Osteocyte (in vitro differentiated cells): ENCODE data around the gene CPZ. TPM values are rescaled to one million over a fixed set of nuclear protein-coding genes. Genes with fewer than 3 reads are reported as not detected.

ENCODE experiments used
- DNase-seq: peaks from one replicate; pipeline ENCODE4 v3.0.0; 2021; ENCODE audit warnings: mixed read lengths; ENCODE audit not compliant: unreplicated experiment; ENCODE audit errors: extremely low spot score
- H3K27ac Mint-ChIP-seq: one replicate; pipeline ENCODE4 v1.8.0; 2021; ENCODE audit warnings: mild to moderate bottlenecking, mixed read lengths; ENCODE audit not compliant: unreplicated experiment
- H3K27me3 Mint-ChIP-seq: one replicate; pipeline ENCODE4 v1.8.0; 2021; ENCODE audit warnings: mixed read lengths; ENCODE audit not compliant: unreplicated experiment
- H3K36me3 Mint-ChIP-seq: one replicate; pipeline ENCODE4 v1.8.0; 2021; ENCODE audit warnings: mixed read lengths; ENCODE audit not compliant: unreplicated experiment
- H3K4me1 Mint-ChIP-seq: one replicate; pipeline ENCODE4 v1.8.0; 2021; ENCODE audit warnings: mixed read lengths; ENCODE audit not compliant: unreplicated experiment
- H3K4me3 Mint-ChIP-seq: one replicate; pipeline ENCODE4 v1.8.0; 2021; ENCODE audit warnings: mild to moderate bottlenecking, moderate library complexity, mixed read lengths; ENCODE audit not compliant: unreplicated experiment
- H3K9me3 Mint-ChIP-seq: one replicate; pipeline ENCODE4 v1.8.0; 2021; ENCODE audit warnings: mixed read lengths; ENCODE audit not compliant: unreplicated experiment
- CTCF ChIP-seq: fragments of 200-600 bp; sonication (generic); IDR thresholded peaks from 2 replicates; pipeline ENCODE4 v1.5.0; 2021; ENCODE audit warnings: antibody characterized with exemption, mild to moderate bottlenecking, moderate library complexity
- total RNA-seq: library from RNA; stranded (reverse); gene quantifications from 2 replicates; pipeline ENCODE4 v1.2.1, GENCODE V29; 2021

CPZ gene
- total RNA-seq, 1 donor from 2014 or later = 10.7 TPM

GRCh38 chr4:8577046-8577445 lies 15.5 kb upstream of the CPZ start:
- Mint-ChIP-seq H3K9me3 (no peaks in the 10 kb centered on the region), H3K27ac (no peak overlapping the region), H3K4me1 (peaks cover 5% of the 10 kb centered on the region), H3K27me3 (peaks cover 28% of the 10 kb centered on the region), H3K4me3 (no peak overlapping the region), H3K36me3 (no peaks in the 10 kb centered on the region)
- no peak for DNase-seq
- no peak for TF ChIP-seq CTCF

- H3K27ac Mint-ChIP-seq = no peak overlapping the region
- no peak overlapping the region for H3K4me3 Mint-ChIP-seq
- DNase-seq = no peak
Measured at GRCh38 chr4:8577972-8578371, 14.6 kb upstream of the CPZ start.

GRCh38 chr4:8578717-8579116 lies 13.8 kb upstream of the CPZ start:
- Mint-ChIP-seq H3K27me3 (peaks cover 34% of the 10 kb centered on the region), H3K36me3 (no peaks in the 10 kb centered on the region), H3K4me3 (no peak overlapping the region)

More at GRCh38 chr4:8577972-8578371, 14.6 kb upstream of the CPZ start:
- H3K27me3 Mint-ChIP-seq = peaks cover 34% of the 10 kb centered on the region
- H3K36me3 Mint-ChIP-seq = no peaks in the 10 kb centered on the region
- no peak for TF ChIP-seq CTCF
- H3K4me1 Mint-ChIP-seq = peaks cover 5% of the 10 kb centered on the region
- no peaks in the 10 kb centered on the region for H3K9me3 Mint-ChIP-seq

GRCh38 chr4:8579526-8580320 lies 12.8 kb upstream of the CPZ start:
- H3K4me3 Mint-ChIP-seq = no peak overlapping the region
- peaks cover 43% of the 10 kb centered on the region for H3K27me3 Mint-ChIP-seq
- TF ChIP-seq CTCF = no peak
- no peaks in the 10 kb centered on the region for H3K36me3 Mint-ChIP-seq
- H3K4me1 Mint-ChIP-seq = peaks cover 5% of the 10 kb centered on the region
- H3K9me3 Mint-ChIP-seq = no peaks in the 10 kb centered on the region
- H3K27ac Mint-ChIP-seq = no peak overlapping the region
- DNase-seq = no peak

More at GRCh38 chr4:8578717-8579116, 13.8 kb upstream of the CPZ start:
- no peak for TF ChIP-seq CTCF
- no peak for DNase-seq
- Mint-ChIP-seq H3K27ac (no peak overlapping the region), H3K4me1 (peaks cover 5% of the 10 kb centered on the region), H3K9me3 (no peaks in the 10 kb centered on the region)

- peaks cover 50% of the 10 kb centered on the region for H3K27me3 Mint-ChIP-seq
Measured at GRCh38 chr4:8580321-8581093, 12.1 kb upstream of the CPZ start, which contains the start of gene GPR78. GPR78 (plus strand) TSS chr4:8580392; CDS start chr4:8580983, 591 bp downstream.

More at GRCh38 chr4:8580321-8581093, 12.1 kb upstream of the CPZ start, which contains the start of gene GPR78:
- H3K36me3 Mint-ChIP-seq = no peaks in the 10 kb centered on the region
- TF ChIP-seq CTCF = no peak
- no peak within 1 kb of the TSS for H3K27ac Mint-ChIP-seq
- H3K4me1 Mint-ChIP-seq = peaks cover 5% of the 10 kb centered on the region
- no peaks in the 10 kb centered on the region for H3K9me3 Mint-ChIP-seq
- no peak for DNase-seq
- H3K4me3 Mint-ChIP-seq = no peak within 1 kb of the TSS
